ENCODE measurements around the gene ZNF296. TPM values are rescaled to one million over a fixed set of nuclear protein-coding genes. Genes with fewer than 3 reads are reported as not detected.

ZNF296 gene
- total and polyA plus RNA-seq, 2 of the 13 experiments (the other 11 are each of a cell fraction or from before 2014, with no cell fraction given): 0.26 to 0.62 TPM

- TF ChIP-seq NFAT5 (CRISPR knock-in tag; IDR thresholded peaks at IDR 0.05): peak; percentile 63; the same call in 1 of the 2 replicates
- TF ChIP-seq ZFX (CRISPR knock-in tag; IDR thresholded peaks at IDR 0.05; ENCODE audit: low read depth): peak; percentile 91
- TF ChIP-seq TEAD3 (CRISPR knock-in tag; optimal IDR thresholded peaks at IDR 0.05; ENCODE audit: borderline replicate concordance): peak; percentile 57
- TF ChIP-seq KLF16 (CRISPR knock-in tag; IDR thresholded peaks at IDR 0.05): peak in 1 of 2 experiments; percentile 94; a peak in 2 of 4 replicates
- TF ChIP-seq WIZ (CRISPR knock-in tag; IDR thresholded peaks at IDR 0.05): 0 out of 2 replicates have a peak, but pooled peaks have one; percentile 19
- peak in 1 of 2 experiments; percentile 75; a peak in 1 of 4 replicates for TF ChIP-seq ATF4 (CRISPR knock-in tag; IDR thresholded peaks at IDR 0.05)
- TF ChIP-seq REL (CRISPR knock-in tag; conservative IDR thresholded peaks at IDR 0.05): peak; percentile 48; the same call in 1 of the 2 replicates
- TF ChIP-seq MTF1 (CRISPR knock-in tag; IDR thresholded peaks at IDR 0.05): 0 out of 2 replicates have a peak, but pooled peaks have one; percentile 86
- TF ChIP-seq KAT8 (CRISPR knock-in tag; IDR thresholded peaks at IDR 0.05): peak; percentile 90
- TF ChIP-seq ZNF10 (CRISPR knock-in tag; IDR thresholded peaks at IDR 0.05; ENCODE audit: borderline replicate concordance, low read depth): no peak
- TF ChIP-seq HHEX (CRISPR knock-in tag; IDR thresholded peaks at IDR 0.05): no peak
- peak; percentile 85; the same call in 1 of the 2 replicates for TF ChIP-seq ZNF616 (CRISPR knock-in tag; IDR thresholded peaks at IDR 0.05; ENCODE audit: low read depth)
- TF ChIP-seq E2F1 (CRISPR knock-in tag; IDR thresholded peaks at IDR 0.05): peak; percentile 58; the same call in 1 of the 2 replicates
- peak; percentile 71; the same call in 1 of the 2 replicates for TF ChIP-seq ZSCAN9 (CRISPR knock-in tag; IDR thresholded peaks at IDR 0.05; ENCODE audit: borderline replicate concordance)
- peak; percentile 87 for TF ChIP-seq ZNF446 (CRISPR knock-in tag; IDR thresholded peaks at IDR 0.05)
- TF ChIP-seq ZBTB3 (CRISPR knock-in tag; IDR thresholded peaks at IDR 0.05; ENCODE audit: borderline replicate concordance, low read depth): no peak
- no peak for TF ChIP-seq U2AF2 (IDR thresholded peaks at IDR 0.05; ENCODE audit: low read depth, low read length)
- TF ChIP-seq ATF7 (IDR thresholded peaks at IDR 0.05): no peak
- TF ChIP-seq ATF7 (CRISPR knock-in tag; IDR thresholded peaks at IDR 0.05): peak; percentile 76; the same call in 1 of the 2 replicates
- TF ChIP-seq REXO4 (CRISPR knock-in tag; IDR thresholded peaks at IDR 0.05; ENCODE audit: borderline replicate concordance): no peak; the same call in 1 of the 2 replicates
- no peak for TF ChIP-seq SNAPC2 (CRISPR knock-in tag; IDR thresholded peaks at IDR 0.05)
- peak; percentile 73 for TF ChIP-seq HCFC1 (IDR thresholded peaks at IDR 0.05; ENCODE audit: low read depth, low read length)
- TF ChIP-seq GTF2F1 (IDR thresholded peaks at IDR 0.05; ENCODE audit: low read length): no peak
Measured at GRCh38 chr19:45079063-45079910, 3.0 kb upstream of the ZNF296 start, which contains the start of gene GEMIN7 (continued).
